ENCODE measurements around the gene LIPC.

- TF ChIP-seq ZNF274 (IDR thresholded peaks at IDR 0.05; ENCODE audit: insufficient read depth, insufficient read length) = no peak
- TF ChIP-seq E2F4 (IDR thresholded peaks at IDR 0.05; ENCODE audit: low read depth, low read length) = no peak
Measured at GRCh38 chr15:58556028-58556361, 124.2 kb downstream of the LIPC start.

All from GM12878 (cell line).